DMS153 treated with DMSO at 0.1 percent for 48 hours (cell line): Measurements from ENCODE around the gene CDHR2.

Source experiments
- DNase-seq: peaks from one replicate; lab custom pipeline; 2025; ENCODE audit not compliant: unreplicated experiment; lab: John Stamatoyannopoulos, UW

The CDHR2 gene

GRCh38 chr5:176529116-176529740, 19.9 kb upstream of the CDHR2 start:
- DNase-seq, result no peak

GRCh38 chr5:176529741-176530141, 19.4 kb upstream of the CDHR2 start:
- no peak for DNase-seq

DNA sequence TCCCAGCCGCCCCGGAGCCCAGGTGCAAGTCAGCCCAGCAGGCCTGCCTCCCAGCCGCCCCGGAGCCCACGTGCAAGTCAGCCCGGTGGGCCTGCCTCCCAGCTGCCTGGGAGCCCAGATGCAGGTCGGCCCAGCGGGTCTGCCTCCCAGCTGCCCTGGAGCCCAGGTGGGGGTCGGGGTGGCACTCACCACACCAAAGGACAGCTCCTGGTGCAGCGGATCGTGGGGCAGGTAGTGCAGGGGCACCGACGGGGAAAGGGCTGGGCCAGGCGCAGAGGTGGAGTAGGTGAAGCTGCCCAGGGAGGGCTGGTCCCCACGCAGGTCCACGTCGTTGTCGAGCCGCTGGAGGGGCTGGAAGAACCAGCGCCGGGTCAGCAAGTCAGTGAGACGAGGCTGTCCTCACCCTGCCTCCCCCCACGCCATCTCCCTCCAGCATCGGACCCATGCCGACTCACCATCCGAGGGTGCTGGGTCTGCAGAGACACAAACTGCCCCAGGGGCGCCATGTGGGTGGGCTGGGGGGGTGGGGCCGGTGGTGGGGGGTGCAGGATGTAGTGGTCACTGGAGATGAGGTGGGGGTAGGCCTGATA, 18.7 kb upstream of the CDHR2 start:
- DNase-seq, result no peak

DNA sequence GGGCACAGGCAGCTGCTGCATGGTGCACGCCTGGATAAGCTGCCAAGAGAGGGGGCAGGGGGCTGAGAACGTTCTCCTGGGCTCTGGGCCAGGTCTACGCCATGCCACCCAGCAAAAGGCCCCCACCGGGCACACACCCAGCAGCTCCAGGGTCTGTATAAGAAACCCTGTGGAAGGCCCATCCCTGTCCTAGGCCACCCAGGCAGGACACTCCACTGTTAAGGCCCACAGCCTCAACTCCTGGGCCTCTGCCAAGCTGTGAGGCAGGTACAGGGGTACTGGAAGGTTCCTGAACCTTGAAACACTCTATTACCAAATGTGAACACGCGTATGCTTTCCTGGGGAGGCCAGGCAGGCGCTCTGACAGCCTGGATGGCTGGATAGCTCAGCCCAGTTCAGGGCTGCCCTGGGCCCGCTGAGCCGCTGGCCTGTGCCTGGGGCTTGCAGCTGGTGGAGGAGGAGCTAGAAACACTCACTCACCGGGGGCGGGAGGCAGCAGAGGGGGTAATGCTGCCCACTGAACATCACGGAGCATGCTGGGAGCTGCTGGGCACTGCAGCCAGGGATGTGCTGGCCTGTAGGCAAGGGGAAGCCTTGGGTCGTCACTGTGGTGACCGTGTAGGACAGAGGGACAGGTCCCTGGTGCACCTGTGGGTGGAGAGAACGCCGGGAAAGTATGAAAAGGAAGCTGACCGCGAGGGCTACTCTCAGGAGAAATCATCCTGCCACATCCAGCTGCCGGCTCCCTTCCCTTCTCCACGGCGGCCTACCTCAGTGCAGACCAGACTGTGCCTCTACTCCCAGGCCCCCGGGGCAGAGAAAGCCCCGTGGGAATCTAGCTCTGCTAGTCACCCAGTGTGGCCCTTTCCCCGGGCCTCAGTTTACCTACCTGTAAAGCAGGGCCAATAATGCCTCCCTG, 17.9 kb upstream of the CDHR2 start:
- DNase-seq, result no peak

- DNase-seq, result no peak
Measured at GRCh38 chr5:176531902-176532493, 17.1 kb upstream of the CDHR2 start.

DNA sequence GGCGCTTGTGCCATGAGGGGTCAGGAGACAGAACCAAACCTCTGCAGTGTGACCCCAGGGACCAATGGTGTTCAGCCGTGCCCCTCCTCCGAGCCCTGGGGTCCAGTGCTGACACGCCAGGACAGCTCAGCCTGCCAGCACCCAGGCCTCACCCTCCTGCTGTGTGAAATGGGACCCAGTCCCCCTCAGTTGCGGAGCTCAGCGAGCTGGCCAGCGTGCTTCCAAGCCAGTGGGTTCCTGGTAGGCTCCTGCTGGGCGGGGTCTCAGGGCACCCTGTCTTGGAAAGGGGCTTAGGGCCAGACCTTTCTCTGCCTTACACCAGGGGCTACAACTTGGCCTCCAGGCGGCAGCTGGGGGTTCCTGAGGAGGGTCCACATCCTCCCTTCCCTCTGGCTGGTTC, 16.3 kb upstream of the CDHR2 start:
- DNase-seq, result no peak

- DNase-seq, result no peak
Measured at GRCh38 chr5:176533390-176533789, 15.8 kb upstream of the CDHR2 start.

GRCh38 chr5:176533894-176534611, 15.1 kb upstream of the CDHR2 start:
- DNase-seq, result no peak

GRCh38 chr5:176534640-176535039, 14.5 kb upstream of the CDHR2 start:
- DNase-seq, result no peak

- no peak for DNase-seq
Measured at GRCh38 chr5:176535101-176535663, 14.0 kb upstream of the CDHR2 start.

GRCh38 chr5:176535664-176536131, 13.4 kb upstream of the CDHR2 start:
- DNase-seq, result no peak

GRCh38 chr5:176536132-176536901, 12.8 kb upstream of the CDHR2 start:
- no peak for DNase-seq

- peak; percentile 55 for DNase-seq
Measured at GRCh38 chr5:176536902-176537553, 12.1 kb upstream of the CDHR2 start, which contains the start of gene RNF44. TSS of gene RNF44 (minus strand) at chr5:176537402. CDS start at chr5:176532472, 4,930 bp downstream.

GRCh38 chr5:176537554-176538229, 11.4 kb upstream of the CDHR2 start:
- peak; percentile 79 for DNase-seq

DNA sequence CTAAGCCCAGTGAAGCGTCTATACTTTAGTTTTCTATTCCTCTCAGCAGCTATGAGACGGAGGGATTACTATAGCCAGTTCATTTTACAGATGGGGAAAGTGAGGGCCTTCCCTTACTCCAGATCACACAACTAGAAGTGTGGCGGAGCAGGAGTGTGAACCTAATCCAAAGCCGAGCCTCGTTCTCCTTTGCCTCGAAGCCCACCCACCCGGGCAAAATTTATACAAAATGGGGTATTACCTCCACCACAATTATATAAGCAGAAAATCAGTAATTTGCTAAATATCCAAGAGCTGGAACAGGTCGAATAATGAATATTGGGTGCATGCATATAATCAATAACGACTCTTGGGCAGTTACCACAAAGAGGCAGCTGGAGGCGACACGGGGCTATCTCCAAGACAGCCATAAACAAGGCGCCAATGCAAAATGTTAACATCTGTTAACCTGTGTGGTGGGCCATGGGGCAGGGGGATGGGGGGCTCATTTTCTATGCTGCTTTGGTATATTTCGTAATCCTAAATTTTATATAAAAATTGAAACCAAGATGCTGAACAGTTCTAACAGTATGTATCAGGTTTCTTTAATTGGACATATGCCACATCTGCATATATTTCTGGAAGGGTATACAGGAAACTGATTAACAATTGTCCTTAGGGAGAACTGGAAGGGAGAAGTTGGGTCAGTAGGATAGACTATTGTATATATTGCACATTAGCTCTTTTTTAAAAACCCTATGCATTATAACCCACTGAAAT, 10.7 kb upstream of the CDHR2 start:
- no peak for DNase-seq

DNA sequence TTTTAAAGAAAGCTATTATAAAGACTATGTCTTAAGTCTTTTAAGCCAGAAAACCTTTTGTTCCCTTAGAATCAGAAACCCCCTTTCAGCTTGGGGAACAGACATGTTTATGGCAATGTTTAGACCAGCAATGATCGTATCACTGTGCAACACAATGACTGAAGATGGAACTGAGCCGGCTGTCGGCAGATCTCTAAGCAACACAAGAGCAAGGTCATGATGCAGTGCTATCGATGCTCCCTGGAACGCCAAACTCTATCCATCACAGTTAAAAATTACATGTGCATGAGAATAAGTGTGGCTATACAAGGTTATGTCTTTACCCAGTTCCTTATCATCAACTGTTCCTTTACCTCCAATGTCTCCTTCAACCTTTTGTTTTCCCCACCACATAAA, 10.2 kb upstream of the CDHR2 start:
- no peak for DNase-seq

DNA sequence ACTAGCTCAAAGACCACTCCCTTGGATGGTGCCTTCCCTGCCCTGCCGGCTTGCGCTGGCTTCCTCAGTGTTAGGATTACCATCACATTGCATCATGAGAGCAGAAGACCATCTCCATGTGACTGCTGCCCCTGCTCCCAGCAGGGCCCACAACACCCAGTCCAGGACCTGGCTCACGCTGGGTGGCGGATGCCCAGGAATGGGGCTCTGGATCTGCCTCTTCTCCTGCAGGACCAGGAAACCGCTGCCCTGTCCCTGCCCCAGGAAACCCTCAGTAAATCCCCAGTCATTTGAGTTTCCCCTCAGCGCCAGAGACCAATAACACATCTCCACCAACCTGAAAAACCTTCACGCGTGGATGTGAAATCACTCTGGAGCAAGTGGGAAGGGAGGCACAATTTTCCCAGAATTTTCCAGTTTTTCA, 8.7 kb upstream of the CDHR2 start:
- DNase-seq, result no peak

- DNase-seq, result no peak
Measured at GRCh38 chr5:176540956-176541337, 8.2 kb upstream of the CDHR2 start.
